Panc1 (cell line): ENCODE measurements around the gene AADAT. TPM values are rescaled to one million over a fixed set of nuclear protein-coding genes. Genes with fewer than 3 reads are reported as not detected.

Source experiments
- ATAC-seq: fragments of 200-7000 bp; cut with Tn5 transposase; 2 replicates; pipeline ENCODE4 v1.9.1; 2020; ENCODE audit warnings: mild to moderate bottlenecking, moderate library complexity
- BruUV-seq: library from RNA; stranded (reverse); fragments of 400-500 nt; replicated peaks from 2 replicates; lab custom pipeline; 2021; lab: Mats Ljungman, UMichigan
- CTCF ChIA-PET: fragments of 300-600 bp; sonication (Branson Sonifier 250); formaldehyde crosslinking; loops from one replicate; lab custom pipeline; 2022; ENCODE audit warnings: antibody characterized with exemption; lab: Charles Lee
- POLR2A ChIA-PET: fragments of 300-600 bp; sonication (Branson Sonifier 250); formaldehyde crosslinking; loops from one replicate; lab custom pipeline; 2022; ENCODE audit warnings: antibody characterized with exemption; lab: Charles Lee
- DNase-seq: peaks from one replicate; pipeline ENCODE4 v3.0.0-alpha.2; 2010; ENCODE audit warnings: low read depth, low spot score
- H3K27ac ChIP-seq: 2 replicates; pipeline ENCODE4 v1.5.1; 2011; ENCODE audit warnings: mild to moderate bottlenecking, low read length, inconsistent platforms
- H3K27me3 ChIP-seq: fragments of 200-500 bp; sonication (Bioruptor generic); 2 replicates; pipeline ENCODE4 v1.6.0; 2014; ENCODE audit warnings: low read length, inconsistent platforms; ENCODE audit not compliant: control insufficient read depth, insufficient read depth
- H3K36me3 ChIP-seq: fragments of 200-500 bp; sonication (Bioruptor generic); 2 replicates; pipeline ENCODE4 v1.5.1; 2014; ENCODE audit warnings: inconsistent platforms, mild to moderate bottlenecking, low read length, moderate library complexity; ENCODE audit not compliant: control insufficient read depth, insufficient read depth
- H3K4me1 ChIP-seq: 2 replicates; pipeline ENCODE4 v1.5.1; 2011; ENCODE audit warnings: inconsistent platforms, mild to moderate bottlenecking, low read length, moderate library complexity; ENCODE audit not compliant: control insufficient read depth, insufficient read depth
- H3K4me3 ChIP-seq, 2 experiments: 2 replicates each; pipeline ENCODE4 v1.5.1; 2011 to 2012; ENCODE audit warnings: low read depth in 2 of 2, low read length in 2 of 2, mild to moderate bottlenecking in 2 of 2, inconsistent platforms in 1 of 2, moderate library complexity in 1 of 2
- H3K9me3 ChIP-seq: fragments of 200-500 bp; sonication (Bioruptor generic); 2 replicates; pipeline ENCODE4 v1.5.1; 2014; ENCODE audit warnings: low read depth, mild to moderate bottlenecking, inconsistent platforms, low read length, moderate library complexity; ENCODE audit not compliant: control insufficient read depth, insufficient read depth
- POLR2AphosphoS5 ChIP-seq: IDR thresholded peaks from 2 replicates; pipeline ENCODE4 v1.6.1; 2012; ENCODE audit warnings: mild to moderate bottlenecking, low read depth, low read length, moderate library complexity
- SIN3A ChIP-seq: IDR thresholded peaks from 2 replicates; pipeline ENCODE4 v1.6.1; 2012; ENCODE audit warnings: low read depth, mild to moderate bottlenecking, low read length, moderate library complexity, borderline replicate concordance; ENCODE audit not compliant: insufficient read depth
- TCF7L2 ChIP-seq: IDR thresholded peaks from 2 replicates; pipeline ENCODE4 v1.6.1; 2011; ENCODE audit warnings: mild to moderate bottlenecking, low read depth, low read length, inconsistent platforms
- in situ Hi-C: cut with HindIII; loops from 2 replicates; pipeline ENCODE4 v1.10.0; 2016; ENCODE audit warnings: low sequenced_read_pairs, low pct_unique_long_range_greater_than_20kb
- intact Hi-C: fragments of 100-400 bp; cut with micrococcal nuclease; formaldehyde crosslinking; loops from one replicate; pipeline ENCODE4 v1.10.0; 2022; ENCODE audit not compliant: unreplicated experiment
- total RNA-seq: library from RNA; stranded (reverse); gene quantifications from one replicate; pipeline ENCODE4 v1.2.1, GENCODE V29; 2021; ENCODE audit not compliant: unreplicated experiment
- TF ChIP-seq, protein P1 (sequence below), 2 experiments: IDR thresholded peaks; 2 replicates each; pipeline ENCODE4 v1.6.1; 2011 to 2012; ENCODE audit warnings: low read depth in 2 of 2, control low read depth in 1 of 2, low read length in 1 of 2, mild to moderate bottlenecking in 1 of 2, moderate library complexity in 1 of 2; ENCODE audit not compliant: insufficient read depth in 1 of 2
- TF ChIP-seq, protein P2 (sequence below): fragments of 450-650 bp; IDR thresholded peaks from 2 replicates; pipeline ENCODE4 v1.5.1; 2017; ENCODE audit warnings: mild to moderate bottlenecking

The AADAT gene
- total RNA-seq, 1 experiment from 2014 or later = 2.8 TPM

DNA sequence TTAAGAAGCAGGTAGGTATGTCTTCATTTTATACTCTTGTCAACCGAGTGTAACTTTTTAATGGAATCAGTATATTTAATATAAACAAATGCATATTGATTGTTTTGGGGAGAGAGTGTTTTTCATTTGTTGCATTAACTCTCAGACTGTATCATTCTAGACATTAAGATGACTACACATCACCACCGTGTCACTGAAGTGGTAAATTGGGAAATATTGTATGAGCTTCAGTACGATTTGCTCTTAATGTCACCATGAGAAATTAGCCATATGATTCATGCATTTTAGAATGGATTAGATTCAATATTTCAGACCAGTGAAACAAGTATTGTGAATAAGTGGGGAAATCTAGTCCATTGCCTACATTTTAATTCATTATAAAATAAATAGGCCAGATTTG is 53.9 kb downstream of the AADAT start:
- no peak overlapping the region for H3K27ac ChIP-seq
- intact Hi-C loops (no loop called here), in situ Hi-C loops (loop anchor here (25.0 kb wide), 1 partner anchor 224 kb away; no protein-coding TSS in a partner anchor)
- no peaks in the 10 kb centered on the region for H3K4me1 ChIP-seq
- H3K4me3 ChIP-seq = no peak overlapping the region
- no peaks in the 10 kb centered on the region; the same call in 1 of the 2 replicates for H3K27me3 ChIP-seq
- no peaks in the 10 kb centered on the region for H3K36me3 ChIP-seq
- TF ChIP-seq, protein P1, sequence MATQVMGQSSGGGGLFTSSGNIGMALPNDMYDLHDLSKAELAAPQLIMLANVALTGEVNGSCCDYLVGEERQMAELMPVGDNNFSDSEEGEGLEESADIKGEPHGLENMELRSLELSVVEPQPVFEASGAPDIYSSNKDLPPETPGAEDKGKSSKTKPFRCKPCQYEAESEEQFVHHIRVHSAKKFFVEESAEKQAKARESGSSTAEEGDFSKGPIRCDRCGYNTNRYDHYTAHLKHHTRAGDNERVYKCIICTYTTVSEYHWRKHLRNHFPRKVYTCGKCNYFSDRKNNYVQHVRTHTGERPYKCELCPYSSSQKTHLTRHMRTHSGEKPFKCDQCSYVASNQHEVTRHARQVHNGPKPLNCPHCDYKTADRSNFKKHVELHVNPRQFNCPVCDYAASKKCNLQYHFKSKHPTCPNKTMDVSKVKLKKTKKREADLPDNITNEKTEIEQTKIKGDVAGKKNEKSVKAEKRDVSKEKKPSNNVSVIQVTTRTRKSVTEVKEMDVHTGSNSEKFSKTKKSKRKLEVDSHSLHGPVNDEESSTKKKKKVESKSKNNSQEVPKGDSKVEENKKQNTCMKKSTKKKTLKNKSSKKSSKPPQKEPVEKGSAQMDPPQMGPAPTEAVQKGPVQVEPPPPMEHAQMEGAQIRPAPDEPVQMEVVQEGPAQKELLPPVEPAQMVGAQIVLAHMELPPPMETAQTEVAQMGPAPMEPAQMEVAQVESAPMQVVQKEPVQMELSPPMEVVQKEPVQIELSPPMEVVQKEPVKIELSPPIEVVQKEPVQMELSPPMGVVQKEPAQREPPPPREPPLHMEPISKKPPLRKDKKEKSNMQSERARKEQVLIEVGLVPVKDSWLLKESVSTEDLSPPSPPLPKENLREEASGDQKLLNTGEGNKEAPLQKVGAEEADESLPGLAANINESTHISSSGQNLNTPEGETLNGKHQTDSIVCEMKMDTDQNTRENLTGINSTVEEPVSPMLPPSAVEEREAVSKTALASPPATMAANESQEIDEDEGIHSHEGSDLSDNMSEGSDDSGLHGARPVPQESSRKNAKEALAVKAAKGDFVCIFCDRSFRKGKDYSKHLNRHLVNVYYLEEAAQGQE (IDR thresholded peaks at IDR 0.05; ENCODE audit: insufficient read depth in 1 of 2, low read depth in 2 of 2, low read length in 1 of 2) = no peak
- TF ChIP-seq SIN3A (no peak), TCF7L2 (no peak)
- TF ChIP-seq, protein P2, sequence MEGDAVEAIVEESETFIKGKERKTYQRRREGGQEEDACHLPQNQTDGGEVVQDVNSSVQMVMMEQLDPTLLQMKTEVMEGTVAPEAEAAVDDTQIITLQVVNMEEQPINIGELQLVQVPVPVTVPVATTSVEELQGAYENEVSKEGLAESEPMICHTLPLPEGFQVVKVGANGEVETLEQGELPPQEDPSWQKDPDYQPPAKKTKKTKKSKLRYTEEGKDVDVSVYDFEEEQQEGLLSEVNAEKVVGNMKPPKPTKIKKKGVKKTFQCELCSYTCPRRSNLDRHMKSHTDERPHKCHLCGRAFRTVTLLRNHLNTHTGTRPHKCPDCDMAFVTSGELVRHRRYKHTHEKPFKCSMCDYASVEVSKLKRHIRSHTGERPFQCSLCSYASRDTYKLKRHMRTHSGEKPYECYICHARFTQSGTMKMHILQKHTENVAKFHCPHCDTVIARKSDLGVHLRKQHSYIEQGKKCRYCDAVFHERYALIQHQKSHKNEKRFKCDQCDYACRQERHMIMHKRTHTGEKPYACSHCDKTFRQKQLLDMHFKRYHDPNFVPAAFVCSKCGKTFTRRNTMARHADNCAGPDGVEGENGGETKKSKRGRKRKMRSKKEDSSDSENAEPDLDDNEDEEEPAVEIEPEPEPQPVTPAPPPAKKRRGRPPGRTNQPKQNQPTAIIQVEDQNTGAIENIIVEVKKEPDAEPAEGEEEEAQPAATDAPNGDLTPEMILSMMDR = no peak
- ChIA-PET CTCF (no interaction called here), POLR2A (no interaction called here)
- BruUV-seq = no TSS peak
- no peak for DNase-seq
- no peaks in the 10 kb centered on the region for H3K9me3 ChIP-seq
- no peak for ATAC-seq

DNA sequence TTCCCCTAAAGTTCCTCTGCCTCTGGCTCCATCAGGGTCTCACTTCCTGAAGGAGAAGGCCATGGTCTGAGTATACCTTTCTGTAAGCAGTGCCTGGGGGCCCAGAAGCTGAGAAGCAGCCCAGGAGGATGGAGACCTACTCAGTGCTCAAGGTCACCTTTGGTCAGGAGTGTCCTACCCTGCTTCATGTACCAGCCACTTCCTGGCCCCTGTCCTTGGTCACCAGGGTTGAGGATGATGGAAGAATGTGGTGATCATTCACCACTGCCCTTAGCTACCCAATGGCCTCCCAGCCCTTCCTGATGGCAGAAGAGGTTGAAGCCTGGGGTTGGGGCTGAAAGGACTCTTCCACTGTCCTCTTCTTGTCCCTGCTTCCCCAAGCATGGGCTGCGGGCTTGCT is 54.5 kb downstream of the AADAT start:
- no TSS peak for BruUV-seq
- Histone ChIP-seq H3K4me3 (no peak overlapping the region), H3K9me3 (no peaks in the 10 kb centered on the region), H3K36me3 (no peaks in the 10 kb centered on the region), H3K4me1 (no peaks in the 10 kb centered on the region), H3K27me3 (no peaks in the 10 kb centered on the region; the same call in 1 of the 2 replicates), H3K27ac (no peak overlapping the region)
- ATAC-seq (no peak), DNase-seq (no peak)
- in situ Hi-C loops (loop anchor here (25.0 kb wide), 1 partner anchor 223 kb away; no protein-coding TSS in a partner anchor), intact Hi-C loops (no loop called here)
- ChIA-PET POLR2A (no interaction called here), CTCF (no interaction called here)
- no peak for TF ChIP-seq TCF7L2
- TF ChIP-seq SIN3A = no peak
- TF ChIP-seq, protein P1 (IDR thresholded peaks at IDR 0.05; ENCODE audit: insufficient read depth in 1 of 2, low read depth in 2 of 2, low read length in 1 of 2) = no peak
- TF ChIP-seq, protein P2 = no peak
- no peak for TF ChIP-seq POLR2AphosphoS5
